Renal pelvis (tissue), 4 donors: Measurements from ENCODE around the gene SYT13. TPM values are rescaled to one million over a fixed set of nuclear protein-coding genes. Genes with fewer than 3 reads are reported as not detected.

Experiments
- DNase-seq: peaks from one replicate; pipeline ENCODE4 v3.0.0-alpha.2; 2013
- polyA plus RNA-seq, 3 donors: library from polyadenylated mRNA; unstranded; fragments of 120-200 nt; gene quantifications; one replicate each; pipeline ENCODE4 v1.2.1, GENCODE V29; 2013; ENCODE audit not compliant: insufficient read length in 3 of 3

The SYT13 gene
- polyA plus RNA-seq, 3 donors, result 10.5 to 13.3 (median 11.5) TPM

GRCh38 chr11:45225277-45225676 is 60.9 kb downstream of the SYT13 start:
- DNase-seq, result no peak

- no peak for DNase-seq
Observed at GRCh38 chr11:45224766-45225165, 61.4 kb downstream of the SYT13 start.

- no peak for DNase-seq
Observed at GRCh38 chr11:45223496-45223895, 62.6 kb downstream of the SYT13 start.

GRCh38 chr11:45219411-45219810 is 66.7 kb downstream of the SYT13 start:
- no peak for DNase-seq

- no peak for DNase-seq
Observed at GRCh38 chr11:45218705-45219104, 67.4 kb downstream of the SYT13 start.

GRCh38 chr11:45217991-45218390 is 68.2 kb downstream of the SYT13 start:
- no peak for DNase-seq

GRCh38 chr11:45216901-45217300 is 69.2 kb downstream of the SYT13 start:
- DNase-seq, result no peak

- no peak for DNase-seq
Observed at GRCh38 chr11:45216031-45216430, 70.1 kb downstream of the SYT13 start.

GRCh38 chr11:45215098-45215865 is 70.9 kb downstream of the SYT13 start:
- no peak for DNase-seq

GRCh38 chr11:45213717-45214116 is 72.4 kb downstream of the SYT13 start:
- no peak for DNase-seq

GRCh38 chr11:45213316-45213665 is 72.8 kb downstream of the SYT13 start:
- DNase-seq, result no peak

- no peak for DNase-seq
Observed at GRCh38 chr11:45212566-45213315, 73.4 kb downstream of the SYT13 start.

- DNase-seq, result no peak
Observed at GRCh38 chr11:45211732-45212131, 74.4 kb downstream of the SYT13 start.

GRCh38 chr11:45210846-45211245 is 75.3 kb downstream of the SYT13 start:
- DNase-seq, result no peak

GRCh38 chr11:45209891-45210699 is 76.0 kb downstream of the SYT13 start:
- DNase-seq, result peak; percentile 86

- no peak for DNase-seq
Observed at GRCh38 chr11:45209000-45209879, 76.9 kb downstream of the SYT13 start.

- no peak for DNase-seq
Observed at GRCh38 chr11:45208135-45208534, 78.0 kb downstream of the SYT13 start.

- DNase-seq, result no peak
Observed at GRCh38 chr11:45205978-45206377, 80.2 kb downstream of the SYT13 start.

GRCh38 chr11:45204761-45205160 is 81.4 kb downstream of the SYT13 start:
- DNase-seq, result no peak

GRCh38 chr11:45193695-45194094 is 92.4 kb downstream of the SYT13 start:
- no peak for DNase-seq
